ENCODE measurements around the gene ROBO2.

The ROBO2 gene

GRCh38 chr3:77304700-77305021, 264.8 kb downstream of the ROBO2 start:
- H3K27ac ChIP-seq, result no peak overlapping the region
- no peak for TF ChIP-seq CTCF (conservative IDR thresholded peaks at IDR 0.05)
- no peak for TF ChIP-seq ZFX (IDR thresholded peaks at IDR 0.05)

GRCh38 chr3:77309460-77309859, 269.6 kb downstream of the ROBO2 start:
- H3K27ac ChIP-seq, result no peak overlapping the region
- TF ChIP-seq CTCF (conservative IDR thresholded peaks at IDR 0.05), result no peak
- TF ChIP-seq ZFX (IDR thresholded peaks at IDR 0.05), result no peak

GRCh38 chr3:77313843-77314242, 273.9 kb downstream of the ROBO2 start:
- TF ChIP-seq ZFX (IDR thresholded peaks at IDR 0.05), result no peak
- no peak for TF ChIP-seq CTCF (conservative IDR thresholded peaks at IDR 0.05)
- no peak overlapping the region for H3K27ac ChIP-seq

GRCh38 chr3:77319711-77320110, 279.8 kb downstream of the ROBO2 start:
- no peak for TF ChIP-seq CTCF (conservative IDR thresholded peaks at IDR 0.05)
- no peak for TF ChIP-seq ZFX (IDR thresholded peaks at IDR 0.05)
- no peak overlapping the region for H3K27ac ChIP-seq

GRCh38 chr3:77320514-77320913, 280.6 kb downstream of the ROBO2 start:
- TF ChIP-seq ZFX (IDR thresholded peaks at IDR 0.05) (no peak), CTCF (conservative IDR thresholded peaks at IDR 0.05) (peak; percentile 75)
- no peak overlapping the region for H3K27ac ChIP-seq

GRCh38 chr3:77321646-77322045, 281.7 kb downstream of the ROBO2 start:
- H3K27ac ChIP-seq, result no peak overlapping the region

GRCh38 chr3:77323626-77324025, 283.7 kb downstream of the ROBO2 start:
- no peak for TF ChIP-seq CTCF (conservative IDR thresholded peaks at IDR 0.05)
- no peak for TF ChIP-seq ZFX (IDR thresholded peaks at IDR 0.05)
- H3K27ac ChIP-seq, result no peak overlapping the region

More at GRCh38 chr3:77321646-77322045, 281.7 kb downstream of the ROBO2 start:
- TF ChIP-seq ZFX (IDR thresholded peaks at IDR 0.05) (no peak), CTCF (conservative IDR thresholded peaks at IDR 0.05) (no peak)
